Choroid plexus epithelial cell (primary cell): Measurements from ENCODE around the gene ENOX1.

Experiments used
- DNase-seq: peaks from one replicate; pipeline ENCODE4 v3.0.0-alpha.2; 2010; ENCODE audit warnings: low read depth
- H3K4me3 ChIP-seq: 2 replicates; pipeline ENCODE4 v1.5.1; 2011; ENCODE audit warnings: low read depth, mild to moderate bottlenecking, control low read depth, low read length, moderate library complexity
- CTCF ChIP-seq: conservative IDR thresholded peaks from 2 replicates; pipeline ENCODE4 v1.5.1; 2011; ENCODE audit warnings: low read depth, mild to moderate bottlenecking, control low read depth, inconsistent platforms, low read length, moderate library complexity

ENOX1 gene

GRCh38 chr13:43815204-43815603, 28.4 kb upstream of the ENOX1 start:
- H3K4me3 ChIP-seq = no peak overlapping the region
- TF ChIP-seq CTCF = no peak
- DNase-seq = peak; percentile 72

- no peak overlapping the region for H3K4me3 ChIP-seq
- no peak for TF ChIP-seq CTCF
- no peak for DNase-seq
Observed at GRCh38 chr13:43808676-43809075, 21.9 kb upstream of the ENOX1 start.

GRCh38 chr13:43805681-43806128, 18.9 kb upstream of the ENOX1 start:
- peak; percentile 42 for DNase-seq
- no peak overlapping the region for H3K4me3 ChIP-seq
- TF ChIP-seq CTCF = no peak

GRCh38 chr13:43805071-43805468, 18.3 kb upstream of the ENOX1 start:
- TF ChIP-seq CTCF = peak; percentile 1
- peak; percentile 94 for DNase-seq
- H3K4me3 ChIP-seq = peak overlapping the region; percentile 7

GRCh38 chr13:43804461-43805070, 17.8 kb upstream of the ENOX1 start:
- peak; percentile 47 for TF ChIP-seq CTCF
- DNase-seq = peak; percentile 84
- H3K4me3 ChIP-seq = peak overlapping the region; percentile 7

GRCh38 chr13:43802511-43802910, 15.7 kb upstream of the ENOX1 start:
- H3K4me3 ChIP-seq = no peak overlapping the region
- TF ChIP-seq CTCF = no peak
- no peak for DNase-seq

GRCh38 chr13:43800828-43801227, 14.1 kb upstream of the ENOX1 start:
- no peak for DNase-seq
- no peak overlapping the region for H3K4me3 ChIP-seq
- TF ChIP-seq CTCF = no peak
